ENCODE results near the gene PIGM.

The PIGM gene

DNA sequence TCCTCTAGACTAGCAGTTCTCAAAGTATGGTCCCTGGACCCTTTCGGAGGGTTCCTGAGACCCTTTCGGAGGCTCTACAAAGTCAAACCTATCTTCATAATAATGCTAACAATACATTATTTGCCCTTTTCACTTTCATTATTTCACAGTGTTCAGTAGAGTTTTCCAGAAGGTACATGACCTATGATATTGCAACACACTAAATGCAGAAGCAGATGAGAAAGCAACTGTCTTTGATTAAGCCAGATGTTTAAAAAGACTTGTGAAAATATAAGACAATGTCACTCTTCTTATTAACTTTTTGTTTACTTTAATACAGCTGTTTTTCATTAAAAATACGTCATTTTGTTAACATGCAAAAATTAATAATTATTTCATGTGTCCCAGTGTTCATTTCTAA, 32.4 kb upstream of the PIGM start:
- Mint-ChIP-seq H3K36me3 (ENCODE audit: low read depth) (no peaks in the 10 kb centered on the region), H3K27ac (no peak overlapping the region), H3K9me3 (no peaks in the 10 kb centered on the region), H3K27me3 (ENCODE audit: low read depth) (peaks cover 32% of the 10 kb centered on the region), H3K4me1 (peaks cover 17% of the 10 kb centered on the region), H3K4me3 (no peak overlapping the region)
- TF ChIP-seq, protein P1, sequence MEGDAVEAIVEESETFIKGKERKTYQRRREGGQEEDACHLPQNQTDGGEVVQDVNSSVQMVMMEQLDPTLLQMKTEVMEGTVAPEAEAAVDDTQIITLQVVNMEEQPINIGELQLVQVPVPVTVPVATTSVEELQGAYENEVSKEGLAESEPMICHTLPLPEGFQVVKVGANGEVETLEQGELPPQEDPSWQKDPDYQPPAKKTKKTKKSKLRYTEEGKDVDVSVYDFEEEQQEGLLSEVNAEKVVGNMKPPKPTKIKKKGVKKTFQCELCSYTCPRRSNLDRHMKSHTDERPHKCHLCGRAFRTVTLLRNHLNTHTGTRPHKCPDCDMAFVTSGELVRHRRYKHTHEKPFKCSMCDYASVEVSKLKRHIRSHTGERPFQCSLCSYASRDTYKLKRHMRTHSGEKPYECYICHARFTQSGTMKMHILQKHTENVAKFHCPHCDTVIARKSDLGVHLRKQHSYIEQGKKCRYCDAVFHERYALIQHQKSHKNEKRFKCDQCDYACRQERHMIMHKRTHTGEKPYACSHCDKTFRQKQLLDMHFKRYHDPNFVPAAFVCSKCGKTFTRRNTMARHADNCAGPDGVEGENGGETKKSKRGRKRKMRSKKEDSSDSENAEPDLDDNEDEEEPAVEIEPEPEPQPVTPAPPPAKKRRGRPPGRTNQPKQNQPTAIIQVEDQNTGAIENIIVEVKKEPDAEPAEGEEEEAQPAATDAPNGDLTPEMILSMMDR (IDR thresholded peaks at IDR 0.05; ENCODE audit: unreplicated experiment in 3 of 3), result no peak

GRCh38 chr1:160063176-160063575, 31.4 kb upstream of the PIGM start:
- no peak overlapping the region for H3K4me3 Mint-ChIP-seq
- no peak overlapping the region for H3K27ac Mint-ChIP-seq

DNA sequence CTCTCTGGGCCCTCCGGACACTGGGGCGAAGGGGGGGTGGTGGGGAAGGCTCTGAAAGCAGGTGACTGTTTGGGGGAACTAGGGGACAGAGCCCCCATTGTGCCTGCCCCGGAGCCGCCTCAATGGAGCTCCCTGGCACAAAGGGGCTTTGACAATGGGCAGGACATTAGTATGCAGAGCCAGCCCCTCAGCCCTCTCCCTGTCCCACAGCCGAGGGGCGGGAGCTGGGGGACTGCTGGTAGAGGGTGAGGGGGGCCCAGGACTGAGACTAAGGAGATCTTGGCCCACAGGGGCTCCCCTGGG, 30.4 kb upstream of the PIGM start:
- Mint-ChIP-seq H3K4me3 (no peak overlapping the region), H3K9me3 (no peaks in the 10 kb centered on the region), H3K27me3 (ENCODE audit: low read depth) (peaks cover 33% of the 10 kb centered on the region), H3K27ac (peak overlapping the region in 1 of 3 experiments; percentile 73), H3K36me3 (ENCODE audit: low read depth) (no peaks in the 10 kb centered on the region), H3K4me1 (peaks cover 9% of the 10 kb centered on the region)
- TF ChIP-seq, protein P1 (IDR thresholded peaks at IDR 0.05; ENCODE audit: unreplicated experiment in 3 of 3), result no peak

More at GRCh38 chr1:160063176-160063575, 31.4 kb upstream of the PIGM start:
- Mint-ChIP-seq H3K4me1 (peaks cover 17% of the 10 kb centered on the region), H3K36me3 (ENCODE audit: low read depth) (no peaks in the 10 kb centered on the region), H3K9me3 (no peaks in the 10 kb centered on the region), H3K27me3 (ENCODE audit: low read depth) (peaks cover 33% of the 10 kb centered on the region)
- TF ChIP-seq, protein P1 (IDR thresholded peaks at IDR 0.05; ENCODE audit: unreplicated experiment in 3 of 3), result no peak

DNA sequence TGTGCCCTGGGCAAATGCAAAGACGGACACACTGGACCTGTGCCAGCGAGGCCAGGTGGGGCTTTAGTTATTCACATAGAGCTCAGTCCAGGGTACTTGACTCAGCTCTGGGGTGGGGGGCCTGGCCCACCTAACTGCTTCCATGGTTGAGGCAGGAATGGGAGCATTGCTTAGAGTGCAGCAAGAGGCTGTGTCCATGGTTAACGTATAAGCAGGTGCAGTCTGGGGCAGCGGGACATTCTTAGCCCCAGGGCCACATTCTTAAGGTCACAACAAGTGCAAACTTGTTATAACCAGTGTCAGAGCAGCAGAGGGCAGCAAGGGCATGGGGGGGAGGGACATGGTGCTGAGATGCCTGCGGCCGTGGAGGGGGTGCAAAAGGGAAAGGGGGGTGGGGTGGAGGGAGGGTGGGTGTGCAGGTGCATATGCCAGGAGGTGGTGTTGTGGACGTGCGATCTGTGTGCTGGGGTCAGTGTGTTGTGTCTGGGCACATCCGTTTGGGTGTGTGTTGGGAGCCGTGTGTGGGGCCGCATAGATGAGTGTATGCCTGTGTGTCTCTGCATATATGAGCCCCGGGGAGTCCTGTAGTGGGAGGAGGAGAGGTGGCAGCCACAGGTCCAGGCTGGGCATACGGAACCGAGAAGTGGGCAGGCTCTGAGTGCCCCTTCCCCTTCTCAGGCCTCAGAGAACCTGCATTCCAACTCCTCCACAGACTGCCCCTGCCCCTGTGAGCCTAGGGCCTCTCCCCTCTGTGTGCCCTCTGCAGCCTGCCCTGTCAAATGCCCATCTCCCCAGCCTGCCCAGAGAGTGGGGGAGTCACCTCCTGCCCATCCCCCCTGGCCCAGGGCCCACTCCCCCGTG, 29.8 kb upstream of the PIGM start:
- Mint-ChIP-seq H3K36me3 (ENCODE audit: low read depth) (no peaks in the 10 kb centered on the region), H3K27ac (peak overlapping the region in 1 of 3 experiments; percentile 73), H3K4me1 (peaks cover 6% of the 10 kb centered on the region), H3K9me3 (no peaks in the 10 kb centered on the region), H3K4me3 (no peak overlapping the region), H3K27me3 (ENCODE audit: low read depth) (peaks cover 36% of the 10 kb centered on the region)
- TF ChIP-seq, protein P1 (IDR thresholded peaks at IDR 0.05; ENCODE audit: unreplicated experiment in 3 of 3), result no peak

DNA sequence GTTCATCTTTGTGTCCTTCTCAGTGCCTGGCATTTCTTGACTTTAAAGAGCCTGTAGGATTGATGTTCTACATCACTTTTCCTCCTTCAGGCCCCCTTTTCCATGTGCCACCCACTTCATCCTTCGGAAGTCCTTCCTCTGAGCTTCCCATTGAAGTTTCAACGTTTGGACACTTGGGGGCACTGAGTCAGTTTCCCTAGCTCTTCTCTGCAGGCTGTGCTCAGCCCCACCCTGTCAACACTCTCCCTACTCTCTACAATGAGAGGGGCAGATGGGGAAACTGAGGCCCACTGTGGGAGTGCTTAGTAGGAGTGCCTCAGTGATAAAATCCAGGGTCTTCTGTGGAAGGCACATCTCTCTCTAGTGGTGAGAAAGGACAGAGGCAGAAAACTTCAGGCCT, 26.3 kb upstream of the PIGM start:
- TF ChIP-seq, protein P1 (IDR thresholded peaks at IDR 0.05; ENCODE audit: unreplicated experiment in 3 of 3), result no peak
- Mint-ChIP-seq H3K27ac (no peak overlapping the region), H3K4me3 (no peak overlapping the region), H3K27me3 (ENCODE audit: low read depth) (peaks cover 38% of the 10 kb centered on the region), H3K36me3 (ENCODE audit: low read depth) (no peaks in the 10 kb centered on the region), H3K9me3 (no peaks in the 10 kb centered on the region), H3K4me1 (peaks cover 6% of the 10 kb centered on the region)

DNA sequence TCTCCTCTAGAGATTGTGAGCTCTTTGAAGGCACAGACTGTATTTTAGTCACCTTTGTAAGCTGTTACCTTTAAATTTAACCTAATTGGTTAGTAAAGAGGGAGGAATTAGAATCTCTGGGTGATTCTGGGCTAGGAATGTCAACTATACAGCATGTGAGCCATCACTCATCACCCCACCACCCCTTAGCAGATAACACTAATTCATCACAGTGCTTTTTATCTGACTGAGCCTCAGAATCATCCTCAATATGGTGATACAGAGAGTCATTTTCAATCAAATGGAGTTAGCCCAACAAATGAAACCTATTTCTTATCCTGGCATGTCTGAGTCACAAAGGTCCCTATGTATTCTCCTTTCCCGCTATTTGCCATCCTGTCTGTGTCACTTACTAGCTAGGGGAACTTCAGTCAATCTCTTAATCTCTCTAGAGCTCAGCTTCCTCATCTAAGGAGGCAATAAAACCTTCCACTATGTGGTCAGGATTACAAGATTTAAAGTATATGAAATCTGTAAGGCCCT, 24.9 kb upstream of the PIGM start:
- TF ChIP-seq, protein P1 (IDR thresholded peaks at IDR 0.05; ENCODE audit: unreplicated experiment in 3 of 3), result no peak
- Mint-ChIP-seq H3K36me3 (ENCODE audit: low read depth) (no peaks in the 10 kb centered on the region), H3K9me3 (no peaks in the 10 kb centered on the region), H3K27me3 (ENCODE audit: low read depth) (peaks cover 45% of the 10 kb centered on the region), H3K4me3 (no peak overlapping the region), H3K4me1 (peaks cover 5% of the 10 kb centered on the region), H3K27ac (no peak overlapping the region)
